Parathyroid adenoma (tissue), 2 donors: Measurements from ENCODE around the gene RNF125.

Experiments used
- H2AFZ ChIP-seq: fragments of 300-600 bp; sonication (generic); one replicate; pipeline ENCODE4 v1.7.0; 2017; ENCODE audit warnings: antibody characterized with exemption, mild to moderate bottlenecking
- H3K27ac ChIP-seq: fragments of 300-600 bp; sonication (generic); one replicate; pipeline ENCODE4 v1.7.0; 2017
- H3K27me3 ChIP-seq: fragments of 300-600 bp; sonication (generic); one replicate; pipeline ENCODE4 v1.7.0; 2017; ENCODE audit warnings: low read length; ENCODE audit not compliant: control insufficient read depth, insufficient read depth
- H3K36me3 ChIP-seq: fragments of 300-600 bp; sonication (generic); one replicate; pipeline ENCODE4 v1.7.0; 2017; ENCODE audit warnings: low read length; ENCODE audit not compliant: control insufficient read depth, insufficient read depth
- H3K4me1 ChIP-seq: fragments of 300-600 bp; sonication (generic); one replicate; pipeline ENCODE4 v1.7.0; 2017; ENCODE audit warnings: control low read depth
- H3K4me2 ChIP-seq: fragments of 300-600 bp; sonication (generic); one replicate; pipeline ENCODE4 v1.7.0; 2017; ENCODE audit warnings: low read length
- H3K4me3 ChIP-seq: fragments of 300-600 bp; sonication (generic); one replicate; pipeline ENCODE4 v1.7.0; 2017; ENCODE audit warnings: low read depth, low read length
- H3K79me2 ChIP-seq: fragments of 300-600 bp; sonication (generic); one replicate; pipeline ENCODE4 v1.7.0; 2017; ENCODE audit warnings: control low read depth
- H3K9ac ChIP-seq: fragments of 300-600 bp; sonication (generic); one replicate; pipeline ENCODE4 v1.7.0; 2017; ENCODE audit warnings: mild to moderate bottlenecking
- H3K9me3 ChIP-seq: fragments of 300-600 bp; sonication (generic); one replicate; pipeline ENCODE4 v1.7.0; 2017; ENCODE audit warnings: low read length; ENCODE audit not compliant: control insufficient read depth
- CTCF ChIP-seq: fragments of 300-600 bp; sonication (generic); IDR thresholded peaks from one replicate; pipeline ENCODE4 v1.7.0; 2017; ENCODE audit warnings: antibody characterized with exemption, mild to moderate bottlenecking
- donor health status: primary hyperparathyroidism.

Gene RNF125

GRCh38 chr18:32018331-32019250, at the start of gene RNF125:
Gene RNF125 (plus strand): TSS chr18:32018825. CDS start chr18:32018864, 39 bp downstream.
- no peaks in the 10 kb centered on the region for H3K79me2 ChIP-seq
- no peaks in the 10 kb centered on the region for H3K4me1 ChIP-seq
- no peaks in the 10 kb centered on the region for H3K9me3 ChIP-seq
- H3K9ac ChIP-seq: peak within 1 kb of the TSS; percentile 8
- H3K36me3 ChIP-seq: no peaks in the 10 kb centered on the region
- peak; percentile 11 for TF ChIP-seq CTCF
- H3K4me2 ChIP-seq: peak within 1 kb of the TSS; percentile 98
- H3K27me3 ChIP-seq: no peaks in the 10 kb centered on the region
- H2AFZ ChIP-seq: peak within 1 kb of the TSS; percentile 93
- peak within 1 kb of the TSS; percentile 81 for H3K27ac ChIP-seq
- H3K4me3 ChIP-seq: peak within 1 kb of the TSS; percentile 70

GRCh38 chr18:31970617-31971016, 48.0 kb upstream of the RNF125 start:
- TF ChIP-seq CTCF: no peak
- H3K4me3 ChIP-seq: no peak overlapping the region
- H3K9me3 ChIP-seq: no peaks in the 10 kb centered on the region
- H3K9ac ChIP-seq: no peak overlapping the region
- no peak overlapping the region for H3K27ac ChIP-seq
- H3K4me2 ChIP-seq: no peak overlapping the region
- H3K36me3 ChIP-seq: no peaks in the 10 kb centered on the region
- no peaks in the 10 kb centered on the region for H3K79me2 ChIP-seq
- no peaks in the 10 kb centered on the region for H3K4me1 ChIP-seq
- H3K27me3 ChIP-seq: no peaks in the 10 kb centered on the region
- no peak overlapping the region for H2AFZ ChIP-seq

GRCh38 chr18:31973929-31974546, 44.6 kb upstream of the RNF125 start:
- Histone ChIP-seq H3K4me1 (no peaks in the 10 kb centered on the region), H3K36me3 (no peaks in the 10 kb centered on the region), H3K4me3 (no peak overlapping the region), H3K27ac (no peak overlapping the region), H3K9ac (no peak overlapping the region), H2AFZ (no peak overlapping the region), H3K9me3 (no peaks in the 10 kb centered on the region), H3K4me2 (no peak overlapping the region), H3K79me2 (no peaks in the 10 kb centered on the region), H3K27me3 (no peaks in the 10 kb centered on the region)
- TF ChIP-seq CTCF: no peak

- Histone ChIP-seq H3K27ac (no peak overlapping the region), H3K9me3 (no peaks in the 10 kb centered on the region), H3K27me3 (no peaks in the 10 kb centered on the region), H2AFZ (peak overlapping the region; percentile 10), H3K4me1 (no peaks in the 10 kb centered on the region), H3K4me3 (no peak overlapping the region), H3K79me2 (no peaks in the 10 kb centered on the region), H3K9ac (no peak overlapping the region), H3K36me3 (no peaks in the 10 kb centered on the region), H3K4me2 (no peak overlapping the region)
- no peak for TF ChIP-seq CTCF
These were observed 42.4 kb upstream of the RNF125 start for GRCh38 chr18:31976242-31976641.
